SK-N-SH (cell line): ENCODE results near the gene ERMARD. TPM values are rescaled to one million over a fixed set of nuclear protein-coding genes. Genes with fewer than 3 reads are reported as not detected.

Experiments
- CTCF ChIA-PET: fragments of 300-600, 350-600 bp; formaldehyde crosslinking; extraction: SDS; loops from one replicate; lab custom pipeline; 2021; lab: Yijun Ruan, JAX
- POLR2A ChIA-PET: fragments of 350-600 bp; sonication (Branson Sonifier 250); formaldehyde crosslinking; extraction: SDS; loops from one replicate; lab custom pipeline; 2020; ENCODE audit warnings: antibody characterized with exemption, inconsistent platforms; lab: Yijun Ruan, JAX
- DNase-seq: peaks from one replicate; pipeline ENCODE4 v3.0.0; 2012
- H2AFZ ChIP-seq: fragments of 200-600 bp; sonication (generic); 2 replicates; pipeline ENCODE4 v1.8.1; 2016; ENCODE audit warnings: antibody characterized with exemption, mild to moderate bottlenecking, low read depth
- H3F3A ChIP-seq: fragments of 200-600 bp; sonication (generic); replicated peaks from 2 replicates; pipeline ENCODE3; 2016; ENCODE audit warnings: antibody characterized with exemption, mild to moderate bottlenecking; ENCODE audit not compliant: insufficient read depth
- H3K27ac ChIP-seq, 2 experiments: fragments of 200-500 bp in 1 of 2; fragments of 200-600 bp in 1 of 2; sonication (Bioruptor generic) in 1 of 2; sonication (generic), shearing (Covaris generic) in 1 of 2; 2 replicates each; pipeline versions ENCODE4 v1.5.1 to v1.6.1; 2014 to 2016; ENCODE audit warnings: low read depth in 2 of 2, inconsistent platforms in 1 of 2, low read length in 1 of 2, mild to moderate bottlenecking in 1 of 2, mixed read lengths in 1 of 2
- H3K27me3 ChIP-seq: fragments of 200-600 bp; sonication (generic), shearing (Covaris generic); 2 replicates; pipeline ENCODE4 v1.6.1; 2016; ENCODE audit warnings: mixed run types; ENCODE audit not compliant: insufficient read depth
- H3K36me3 ChIP-seq, 2 experiments: fragments of 200-500 bp in 1 of 2; fragments of 200-600 bp in 1 of 2; sonication (Bioruptor generic) in 1 of 2; sonication (generic) in 1 of 2; replicated peaks in 1 of 2; 2 replicates each; pipeline versions ENCODE3 to v1.5.1; 2014 to 2016; ENCODE audit warnings: low read length in 1 of 2, mild to moderate bottlenecking in 1 of 2; ENCODE audit not compliant: insufficient read depth in 2 of 2, control insufficient read depth in 1 of 2
- H3K4me1 ChIP-seq, 2 experiments: fragments of 200-500 bp in 1 of 2; fragments of 200-600 bp in 1 of 2; sonication (Bioruptor generic) in 1 of 2; sonication (generic), shearing (Covaris generic) in 1 of 2; 2 replicates each; pipeline versions ENCODE4 v1.5.1 to v1.6.1; 2014 to 2016; ENCODE audit warnings: low read depth in 1 of 2, low read length in 1 of 2, mixed run types in 1 of 2; ENCODE audit not compliant: insufficient read depth in 2 of 2, control insufficient read depth in 1 of 2
- H3K4me2 ChIP-seq: fragments of 200-600 bp; sonication (generic), shearing (Covaris generic); 2 replicates; pipeline ENCODE4 v1.6.1; 2017; ENCODE audit warnings: mixed run types
- H3K4me3 ChIP-seq, 2 experiments: fragments of 200-500 bp in 1 of 2; fragments of 200-600 bp in 1 of 2; sonication (Bioruptor generic) in 1 of 2; sonication (generic), shearing (Covaris generic) in 1 of 2; 2 replicates each; pipeline versions ENCODE4 v1.5.1 to v1.8.1; 2014 to 2016; ENCODE audit warnings: low read depth in 2 of 2, inconsistent platforms in 1 of 2, low read length in 1 of 2, mild to moderate bottlenecking in 1 of 2, mixed read lengths in 1 of 2, moderate library complexity in 1 of 2
- H3K79me2 ChIP-seq: fragments of 200-600 bp; sonication (generic); 2 replicates; pipeline ENCODE4 v1.8.1; 2017; ENCODE audit warnings: mild to moderate bottlenecking; ENCODE audit not compliant: insufficient read depth
- H3K9ac ChIP-seq: fragments of 200-600 bp; sonication (generic); 2 replicates; pipeline ENCODE4 v1.6.1; 2017; ENCODE audit warnings: mixed run types
- H3K9me2 ChIP-seq: fragments of 200-600 bp; sonication (generic); 2 replicates; pipeline ENCODE4 v1.6.1; 2017; ENCODE audit warnings: mixed run types
- H3K9me3 ChIP-seq: fragments of 200-600 bp; sonication (generic); 2 replicates; pipeline ENCODE4 v1.6.1; 2017; ENCODE audit warnings: mixed run types, mild to moderate bottlenecking, moderate library complexity
- H4K20me1 ChIP-seq: fragments of 200-600 bp; sonication (generic); 2 replicates; pipeline ENCODE4 v1.6.1; 2017; ENCODE audit warnings: mild to moderate bottlenecking, mixed run types; ENCODE audit not compliant: insufficient read depth
- IRF3 ChIP-seq: fragments of 150-350 bp; IDR thresholded peaks from 2 replicates; pipeline ENCODE4 v1.6.1; 2016; ENCODE audit warnings: mild to moderate bottlenecking, low read depth, low read length
- JUND ChIP-seq: IDR thresholded peaks from 2 replicates; pipeline ENCODE4 v1.4.0; 2012
- MAX ChIP-seq: IDR thresholded peaks from 2 replicates; pipeline ENCODE4 v1.4.0; 2012; ENCODE audit warnings: low read depth
- PBX3 ChIP-seq: IDR thresholded peaks from 2 replicates; pipeline ENCODE4; 2012
- REST ChIP-seq: IDR thresholded peaks from 2 replicates; pipeline ENCODE4 v1.6.1; 2012; ENCODE audit warnings: mild to moderate bottlenecking, low read depth, low read length, moderate library complexity
- SIN3A ChIP-seq: IDR thresholded peaks from 2 replicates; pipeline ENCODE4 v1.6.1; 2012; ENCODE audit warnings: low read depth, mild to moderate bottlenecking, low read length, moderate library complexity, borderline replicate concordance
- SMC3 ChIP-seq: IDR thresholded peaks from 2 replicates; pipeline ENCODE4 v1.6.1; 2012; ENCODE audit warnings: low read depth, low read length, improper control_type of control experiment
- USF1 ChIP-seq: IDR thresholded peaks from 2 replicates; pipeline ENCODE4 v1.4.0; 2012; ENCODE audit warnings: low read depth, borderline replicate concordance
- USF2 ChIP-seq: fragments of 150-350 bp; IDR thresholded peaks from 2 replicates; pipeline ENCODE4 v1.6.1; 2017; ENCODE audit warnings: antibody characterized with exemption, low read length, low read depth, borderline replicate concordance
- WGBS: methylation state at CpG from one replicate; pipeline ENCODE4 v1.1.6; 2017; ENCODE audit warnings: low lambda C conversion rate; 5-methylcytosine and 5-hydroxymethylcytosine counted together
- polyA plus RNA-seq, 3 experiments: library from polyadenylated mRNA; depleted of rRNA; stranded (reverse); fragments of >200 nt; gene quantifications; 2 replicates each; pipeline ENCODE4 v1.2.3, GENCODE V29; 2012

ERMARD gene
- polyA plus RNA-seq, 1 of the 3 experiments (the other 2 are of a cell fraction): 43.2 TPM

GRCh38 chr6:169766232-169766631, 14.8 kb downstream of the ERMARD start:
- peaks cover 46 to 50% of the 10 kb centered on the region in 2 experiments for H3K36me3 ChIP-seq
- no peaks in the 10 kb centered on the region for H3F3A ChIP-seq
- 96% methylated on average over 5 of the region's 5 CpGs for WGBS
- no peak overlapping the region for H2AFZ ChIP-seq
- H3K4me1 ChIP-seq: no peaks in the 10 kb centered on the region
- CTCF ChIA-PET: interaction anchor here (1.2 kb wide), 1 partner anchor 9 kb away, joined by 3 read pairs; no protein-coding TSS in a partner anchor
- H4K20me1 ChIP-seq: no peaks in the 10 kb centered on the region
- H3K4me2 ChIP-seq: no peak overlapping the region
- POLR2A ChIA-PET: interaction anchor here (0.6 kb wide), 1 partner anchor 768 kb away, joined by 3 read pairs; no protein-coding TSS in a partner anchor
- no peak for DNase-seq
- TF ChIP-seq PBX3 (no peak), MAX (no peak), IRF3 (no peak), USF2 (no peak), SIN3A (no peak), USF1 (no peak), REST (no peak), SMC3 (no peak), JUND (no peak)
- H3K9me2 ChIP-seq: no peaks in the 10 kb centered on the region
- no peak overlapping the region for H3K4me3 ChIP-seq
- no peaks in the 10 kb centered on the region for H3K27me3 ChIP-seq
- H3K27ac ChIP-seq: no peak overlapping the region
- H3K9ac ChIP-seq: no peak overlapping the region
- H3K79me2 ChIP-seq: no peaks in the 10 kb centered on the region
- no peaks in the 10 kb centered on the region for H3K9me3 ChIP-seq
